Measurements from ENCODE around the gene PGRMC1.
"Not testable (repeated sequence)": the region's sequence is repeated elsewhere in the genome, so short reads cannot be mapped to it uniquely, and the experiment has no call there.

PGRMC1 gene

GRCh38 chrX:119231936-119232445 lies 4.1 kb upstream of the PGRMC1 start:
- no peak for FAIRE-seq

GRCh38 chrX:119235051-119235511 lies 1.0 kb upstream of the PGRMC1 start:
- no peak for FAIRE-seq
- no peak for DNase-seq (ENCODE audit: insufficient read length, low spot score)

More at GRCh38 chrX:119231936-119232445, 4.1 kb upstream of the PGRMC1 start:
- no peak for DNase-seq (ENCODE audit: insufficient read length, low spot score)

DNA sequence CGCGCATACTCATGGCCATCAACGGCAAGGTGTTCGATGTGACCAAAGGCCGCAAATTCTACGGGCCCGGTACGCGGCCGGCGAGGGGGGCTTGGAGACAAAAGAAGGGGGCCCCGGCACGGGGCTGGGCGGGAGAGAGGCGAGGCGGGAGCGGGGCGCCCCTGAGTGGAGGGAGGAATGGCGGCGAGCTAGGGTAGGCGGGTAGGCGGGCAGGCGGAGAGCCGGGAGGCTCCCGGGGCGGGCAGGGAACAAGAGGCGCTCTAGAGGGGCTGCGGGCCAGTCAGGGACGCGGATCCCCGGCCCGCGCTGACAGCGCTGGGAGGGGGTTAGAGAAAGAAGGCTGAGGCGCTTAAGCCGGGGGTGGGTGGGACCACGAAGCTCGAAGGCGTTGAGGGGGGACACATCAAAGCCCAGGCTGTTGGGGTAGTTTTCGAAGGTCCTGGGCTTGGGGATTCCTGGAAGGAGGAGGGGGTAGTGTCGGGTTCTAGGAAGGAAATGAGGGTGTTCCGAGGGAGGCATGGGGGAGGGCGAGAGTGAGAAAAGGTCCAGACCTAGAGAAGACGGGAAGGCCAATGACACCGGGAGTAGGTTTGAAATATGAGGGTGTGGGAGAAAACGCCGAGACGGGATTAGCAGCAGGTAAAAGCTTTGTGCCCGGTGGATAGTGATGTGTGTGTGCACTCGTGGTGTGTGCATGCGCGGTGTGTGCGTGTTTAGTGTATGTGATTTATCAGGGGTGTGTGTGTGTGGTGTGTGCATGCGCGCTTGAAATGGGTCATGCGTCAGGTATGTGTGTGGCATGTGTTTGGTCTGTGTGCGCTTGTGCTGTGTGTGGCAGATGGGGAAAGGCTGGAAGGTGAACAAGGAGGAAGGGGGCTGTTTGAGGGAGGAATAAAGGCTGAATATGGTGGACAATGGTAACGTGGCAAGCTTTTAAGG lies 807 bp downstream of the PGRMC1 start:
- no peak for DNase-seq (ENCODE audit: insufficient read length, low spot score)
- peak; percentile 51 for FAIRE-seq

- FAIRE-seq (no peak), DNase-seq (ENCODE audit: insufficient read length, low spot score) (no peak)
Observed at GRCh38 chrX:119237562-119237942, 1.5 kb downstream of the PGRMC1 start.

DNA sequence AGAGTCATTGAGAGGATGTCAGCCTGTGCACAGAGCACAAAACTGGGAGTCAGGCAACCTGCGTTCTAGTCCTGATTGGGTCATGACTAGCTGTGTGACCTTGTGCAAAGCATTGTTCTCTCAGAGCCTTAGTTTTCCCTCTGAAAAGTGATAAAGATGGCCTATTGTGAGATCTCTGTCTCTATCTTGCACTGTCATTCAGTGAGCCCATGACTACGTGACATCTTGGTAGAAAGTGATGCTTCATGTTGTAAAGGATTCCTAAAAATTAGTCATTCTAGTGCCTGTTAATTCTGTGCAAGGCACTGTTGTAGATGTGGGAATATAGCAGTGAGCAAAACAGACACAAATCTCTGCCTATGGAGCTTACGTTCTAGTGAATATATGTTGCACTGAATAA lies 2.5 kb downstream of the PGRMC1 start:
- no peak for DNase-seq (ENCODE audit: insufficient read length, low spot score)
- no peak for FAIRE-seq

DNA sequence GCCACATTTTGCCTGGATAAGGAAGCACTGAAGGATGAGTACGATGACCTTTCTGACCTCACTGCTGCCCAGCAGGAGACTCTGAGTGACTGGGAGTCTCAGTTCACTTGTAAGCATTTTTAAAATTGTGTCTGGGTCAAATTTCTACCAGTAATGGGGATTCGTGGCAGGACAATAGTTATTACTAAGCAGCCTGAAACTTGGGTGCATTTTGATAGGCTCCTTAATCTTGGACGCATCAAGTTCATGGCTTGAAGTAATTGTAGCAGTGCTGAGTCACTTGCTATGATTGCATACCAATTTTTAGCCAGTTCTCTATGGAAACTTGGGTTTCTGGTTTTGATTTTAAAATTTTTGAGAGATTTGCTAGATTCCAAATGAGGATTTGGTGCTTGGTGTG lies 4.3 kb downstream of the PGRMC1 start:
- DNase-seq (ENCODE audit: insufficient read length, low spot score), result no peak
- FAIRE-seq, result no peak

- no peak for DNase-seq (ENCODE audit: insufficient read length, low spot score)
- no peak for FAIRE-seq
Observed at GRCh38 chrX:119247702-119248101, 11.6 kb downstream of the PGRMC1 start.

DNA sequence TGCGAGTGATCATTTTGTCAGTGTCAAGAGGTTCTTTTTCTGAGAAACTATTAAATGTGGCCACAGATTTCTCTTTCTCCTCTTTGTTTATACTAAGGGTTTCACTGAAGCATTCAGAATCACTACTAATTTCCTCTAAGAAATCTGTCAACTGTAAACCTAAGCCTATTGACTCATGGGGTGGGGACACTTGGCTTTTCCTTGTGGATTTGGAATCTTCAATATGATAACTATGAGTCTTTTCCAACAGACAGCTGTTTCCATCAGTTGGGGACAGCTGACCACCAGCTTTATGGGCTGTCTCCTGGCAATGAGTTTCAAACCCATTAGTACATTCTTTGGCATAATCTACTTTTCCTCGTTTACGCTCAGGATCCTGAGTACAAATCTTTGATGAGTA lies 13.8 kb downstream of the PGRMC1 start:
- FAIRE-seq (no peak), DNase-seq (ENCODE audit: insufficient read length, low spot score) (no peak)

GRCh38 chrX:119251386-119251785 lies 15.3 kb downstream of the PGRMC1 start:
- DNase-seq (ENCODE audit: insufficient read length, low spot score) (no peak), FAIRE-seq (no peak)

DNA sequence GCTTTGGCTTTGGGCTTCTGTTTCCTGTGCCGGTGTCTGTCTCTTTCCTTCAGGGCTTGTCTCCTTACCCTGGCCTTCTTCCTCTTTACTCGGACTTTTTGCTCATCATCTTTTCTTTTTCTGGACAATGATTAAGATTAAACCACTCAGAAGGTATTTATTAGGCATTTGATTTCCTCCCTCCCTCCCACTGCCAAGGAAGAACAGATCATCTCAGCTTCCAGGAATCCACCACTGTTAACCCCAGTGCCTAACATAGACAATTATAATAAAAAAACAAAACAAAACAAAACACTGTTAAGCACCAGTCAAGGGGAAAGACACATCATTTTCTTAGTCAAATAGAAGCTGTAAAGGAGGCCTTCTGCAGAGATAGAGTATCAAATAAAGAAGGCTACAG lies 16.6 kb downstream of the PGRMC1 start:
- no peak for DNase-seq (ENCODE audit: insufficient read length, low spot score)
- FAIRE-seq, result no peak

GRCh38 chrX:119266364-119266995 lies 30.4 kb downstream of the PGRMC1 start:
- FAIRE-seq (no peak), DNase-seq (ENCODE audit: insufficient read length, low spot score) (peak; percentile 7)

- DNase-seq (ENCODE audit: insufficient read length, low spot score); FAIRE-seq: not testable (repeated sequence)
Observed at GRCh38 chrX:119267115-119267514, 31.0 kb downstream of the PGRMC1 start.

DNA sequence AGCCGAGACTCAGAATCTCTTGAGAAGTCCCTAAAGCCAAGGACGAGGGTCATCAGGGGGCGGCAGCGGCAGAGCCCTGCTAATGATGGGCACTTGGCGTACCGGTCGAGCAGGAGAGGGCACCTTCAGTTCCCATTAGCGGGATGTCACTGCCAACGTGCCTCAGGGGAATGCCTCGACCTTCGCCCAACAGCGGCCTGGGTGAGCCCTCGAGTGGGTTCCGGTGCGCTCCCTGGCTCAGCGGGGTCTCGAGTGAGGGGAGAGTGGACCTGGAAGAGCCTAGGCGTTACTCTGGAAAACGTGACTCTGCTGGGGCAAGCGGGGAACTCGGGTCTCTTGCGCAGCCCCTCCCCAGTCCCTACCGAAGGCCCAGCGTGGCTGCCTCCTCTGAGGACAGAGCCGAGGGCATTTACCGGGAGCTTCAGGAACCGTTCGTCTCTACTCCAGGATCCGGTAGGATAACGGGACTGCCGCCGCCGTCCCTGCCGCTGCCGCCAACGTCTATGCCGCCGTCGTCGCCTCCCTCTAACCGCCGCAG lies 36.9 kb downstream of the PGRMC1 start:
- DNase-seq (ENCODE audit: insufficient read length, low spot score) (no peak), FAIRE-seq (no peak)

DNA sequence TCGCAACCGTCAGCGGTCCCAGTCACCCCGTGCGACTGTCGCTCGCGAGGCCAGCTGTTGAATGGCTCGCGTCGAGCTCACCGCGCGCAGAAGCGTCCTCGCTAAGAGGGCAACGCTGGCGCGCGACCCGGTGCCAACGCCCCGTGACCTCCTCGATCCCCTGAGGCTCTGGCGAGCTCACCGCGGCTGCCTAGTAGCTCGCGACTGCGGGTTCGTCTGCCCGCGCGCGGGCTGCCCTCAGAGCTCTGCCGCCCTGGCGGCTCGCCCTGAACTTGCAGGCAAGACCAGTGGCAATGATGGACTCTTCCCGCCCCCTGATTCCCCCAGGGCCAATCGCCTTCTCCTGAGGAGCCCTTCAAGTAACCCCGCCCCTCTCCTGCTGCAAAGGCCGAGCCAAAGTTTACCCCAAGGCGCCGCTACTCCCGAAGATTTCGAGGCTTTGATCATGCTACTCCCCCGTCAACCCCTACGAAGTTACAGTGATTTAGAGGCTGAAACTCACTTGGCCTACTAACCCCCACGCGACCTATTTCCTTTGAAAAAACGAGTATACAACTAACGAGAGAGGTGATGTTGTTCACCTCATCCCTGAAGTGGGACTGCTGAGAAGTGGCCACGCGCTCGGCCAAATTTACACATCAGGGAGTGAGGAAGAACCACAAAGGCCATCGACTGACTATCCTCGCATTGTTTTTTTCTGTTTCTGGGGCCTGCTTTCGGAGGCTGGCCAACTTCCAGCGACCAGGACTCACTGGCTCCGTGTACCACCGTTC lies 37.5 kb downstream of the PGRMC1 start:
- no peak for DNase-seq (ENCODE audit: insufficient read length, low spot score)

DNA sequence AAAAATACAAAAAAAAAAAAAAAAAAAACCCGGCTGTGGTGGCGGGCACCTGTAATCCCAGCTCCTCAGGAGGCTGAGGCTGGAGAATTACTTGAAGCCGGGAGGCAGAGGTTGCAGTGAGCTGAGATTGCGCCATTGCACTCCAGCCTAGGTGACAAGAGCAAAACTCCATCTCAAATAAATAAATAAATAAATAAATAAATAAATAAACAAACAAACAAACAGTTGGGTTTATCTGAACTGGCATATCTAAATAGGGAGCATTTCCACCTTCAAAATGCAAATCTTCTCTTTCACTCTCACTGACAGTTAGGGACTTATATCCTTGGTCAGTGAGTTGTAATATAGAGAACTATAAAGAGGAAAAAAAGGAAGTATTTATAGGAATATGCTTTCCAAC lies 46.3 kb downstream of the PGRMC1 start:
- not testable (repeated sequence) for DNase-seq (ENCODE audit: insufficient read length, low spot score); FAIRE-seq

More for the DNA sequence above, 37.5 kb downstream of the PGRMC1 start:
- no peak for FAIRE-seq

GRCh38 chrX:119288890-119289393 lies 52.9 kb downstream of the PGRMC1 start:
- FAIRE-seq, result no peak

DNA sequence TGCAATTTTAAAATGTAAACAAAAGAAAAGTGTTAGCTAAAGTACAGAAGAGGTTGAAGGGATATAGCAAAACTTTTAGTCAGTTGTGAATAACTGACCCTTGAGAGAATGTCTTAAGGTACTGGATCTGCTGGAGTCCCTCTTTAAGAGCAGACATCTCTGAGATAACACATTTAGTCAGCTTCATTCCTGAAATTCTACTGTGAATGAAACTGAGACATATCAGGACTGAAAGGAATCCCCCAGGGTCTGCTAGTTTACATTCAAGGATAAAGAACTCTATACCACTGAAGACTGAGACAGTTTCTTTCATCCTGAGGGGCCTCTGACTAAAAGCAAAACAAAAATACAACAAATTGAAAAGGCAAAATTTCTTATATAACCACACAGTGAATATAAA lies 54.4 kb downstream of the PGRMC1 start:
- FAIRE-seq (no peak), DNase-seq (ENCODE audit: insufficient read length, low spot score) (no peak)

More at GRCh38 chrX:119288890-119289393, 52.9 kb downstream of the PGRMC1 start:
- no peak for DNase-seq (ENCODE audit: insufficient read length, low spot score)

DNA sequence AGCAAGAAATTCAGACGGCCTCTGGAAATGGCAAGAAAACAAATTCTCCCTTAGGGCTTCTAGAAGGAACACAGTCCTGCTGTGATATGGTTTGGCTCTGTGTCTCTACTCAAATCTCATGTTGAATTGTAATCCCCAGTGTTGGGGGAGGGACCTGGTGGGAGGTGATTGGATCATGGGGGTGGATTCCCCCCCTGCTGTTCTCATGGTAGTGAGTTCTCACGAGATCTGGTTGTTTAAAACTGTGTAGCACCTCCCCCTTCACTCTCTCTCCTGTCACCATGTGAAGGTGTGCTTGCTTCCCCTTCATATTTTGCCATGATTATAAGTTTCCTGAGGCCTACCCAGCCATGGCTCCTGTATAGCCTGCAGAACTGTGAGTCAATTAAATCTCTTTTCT lies 55.2 kb downstream of the PGRMC1 start:
- DNase-seq (ENCODE audit: insufficient read length, low spot score); FAIRE-seq: not testable (repeated sequence)

- FAIRE-seq (no peak), DNase-seq (ENCODE audit: insufficient read length, low spot score) (no peak)
Observed at GRCh38 chrX:119292445-119292844, 56.4 kb downstream of the PGRMC1 start.
